ENCODE measurements around the gene SV2B.

The SV2B gene

DNA sequence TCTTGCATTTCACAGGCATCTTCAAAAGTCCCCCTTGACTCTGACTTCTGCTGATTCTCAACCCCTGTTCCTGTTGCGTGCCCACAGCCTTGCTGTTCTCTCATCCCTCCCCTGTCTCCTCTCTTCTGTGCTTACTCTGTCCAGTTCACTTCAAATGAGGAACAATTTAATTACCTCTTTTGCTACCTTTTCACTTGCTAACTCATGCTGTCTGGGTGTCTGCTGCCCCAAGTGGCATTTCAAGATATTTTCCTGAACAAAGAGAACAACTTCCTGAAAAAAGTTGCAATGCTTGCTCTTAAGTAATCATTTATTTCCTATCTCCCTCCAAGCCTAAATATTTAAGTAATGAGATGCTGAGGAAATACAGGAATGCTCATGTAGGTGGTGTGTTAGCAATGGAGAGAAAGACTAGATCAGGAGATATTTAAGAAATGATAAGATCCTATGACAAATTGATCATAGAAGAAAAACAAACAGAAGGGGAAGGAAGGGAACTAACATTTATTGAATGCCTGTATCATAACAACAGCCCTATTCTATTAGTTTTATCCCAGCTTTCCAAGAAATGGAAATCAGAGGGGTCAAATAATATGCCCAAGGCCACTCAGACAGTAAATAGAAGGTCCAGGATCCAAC, 42.2 kb downstream of the SV2B start:
- no peak for DNase-seq

DNA sequence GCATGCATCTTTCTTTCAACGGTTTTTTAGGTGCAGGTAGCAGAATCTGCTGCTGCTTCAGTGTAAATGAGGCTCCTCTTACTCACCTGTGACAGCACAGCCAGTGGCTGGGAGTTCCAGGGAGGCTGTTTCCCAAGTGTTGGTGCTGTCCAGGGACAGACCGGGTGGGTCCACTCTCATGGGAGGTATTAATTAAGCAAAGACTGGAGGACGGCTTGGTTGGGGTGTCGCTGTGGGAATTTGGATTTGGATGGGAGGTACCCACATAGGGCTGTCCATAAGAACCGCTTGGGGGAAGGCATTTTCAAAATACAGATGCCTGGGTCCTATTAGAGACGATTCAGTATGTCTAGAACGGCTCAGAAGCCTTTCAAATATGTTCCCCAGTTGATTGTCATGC, 42.9 kb downstream of the SV2B start:
- no peak for DNase-seq

- no peak for DNase-seq
Observed at GRCh38 chr15:91146728-91147127, 46.7 kb downstream of the SV2B start.

- DNase-seq: no peak
Observed at GRCh38 chr15:91148243-91148642, 48.2 kb downstream of the SV2B start.

GRCh38 chr15:91150502-91151160, 50.6 kb downstream of the SV2B start:
- no peak for DNase-seq

DNA sequence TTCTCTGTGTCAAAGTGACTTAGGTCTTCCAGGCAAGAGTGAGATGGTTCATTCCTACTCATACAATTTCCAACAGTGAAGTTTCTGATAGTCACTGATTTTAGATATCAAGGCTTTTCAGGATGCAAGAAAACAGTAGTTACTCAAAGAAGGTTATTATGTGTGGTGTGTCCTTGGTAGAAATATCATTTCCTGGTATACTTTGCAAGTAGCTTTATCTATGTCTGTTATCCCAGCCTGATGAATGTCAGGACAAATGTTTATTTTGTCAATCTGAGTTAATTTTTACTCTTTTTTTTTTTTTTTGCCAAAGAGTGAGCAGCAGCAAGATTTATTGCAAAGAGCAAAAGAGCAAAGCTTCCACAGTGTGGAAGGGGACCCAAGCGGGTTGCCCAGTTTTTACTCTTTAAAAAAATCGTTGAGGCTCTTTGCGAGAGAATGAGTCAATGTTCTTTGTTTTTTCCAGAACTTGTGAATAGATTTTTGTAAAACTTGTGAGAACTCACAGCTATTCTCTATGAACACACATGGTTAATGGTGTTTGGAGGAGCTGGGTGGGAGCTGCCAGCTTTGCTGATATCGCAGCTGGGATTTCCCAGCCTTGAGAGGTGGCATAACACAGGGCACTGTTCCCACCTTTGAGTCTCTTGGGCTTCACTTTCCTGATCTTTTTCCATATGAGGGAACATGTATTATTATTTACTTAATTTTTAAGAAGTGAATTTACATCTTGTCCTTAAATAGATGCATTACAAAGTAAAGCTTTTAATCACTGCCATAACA, 51.9 kb downstream of the SV2B start:
- DNase-seq: no peak

DNA sequence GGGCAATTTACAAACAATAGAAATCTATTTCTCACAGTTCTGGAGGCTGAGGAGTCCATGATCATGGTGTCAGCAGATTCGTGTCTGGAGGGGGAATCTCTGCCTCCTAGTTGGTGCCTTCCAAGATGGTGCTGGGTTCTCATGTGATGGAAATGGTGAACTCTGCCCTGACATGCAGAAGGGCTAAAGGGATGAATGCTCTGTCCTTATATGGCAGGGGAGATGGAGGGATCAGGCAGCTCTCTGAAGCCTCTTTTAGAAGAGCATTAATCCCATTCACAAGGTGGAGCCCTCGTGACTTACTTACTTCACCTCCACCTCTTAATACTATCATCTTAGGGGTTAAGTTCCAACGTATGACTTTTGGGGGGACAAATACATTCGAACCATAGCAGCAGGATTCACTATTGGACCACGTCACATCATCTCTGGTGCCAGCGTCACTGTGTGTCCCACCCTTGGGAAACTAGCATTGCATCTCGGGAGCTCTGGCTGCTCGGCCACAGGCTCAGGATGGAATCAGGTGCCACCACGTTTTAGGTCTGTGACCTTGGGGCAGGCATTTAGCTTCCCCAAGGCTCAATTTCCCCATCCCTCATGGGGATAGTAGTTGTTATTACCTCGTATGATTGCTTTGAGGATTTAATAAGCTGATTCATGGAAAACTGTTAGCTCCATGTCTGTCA, 53.0 kb downstream of the SV2B start:
- DNase-seq: no peak

- no peak for DNase-seq
Observed at GRCh38 chr15:91153954-91154353, 53.9 kb downstream of the SV2B start.

- DNase-seq: no peak
Observed at GRCh38 chr15:91156175-91156726, 56.2 kb downstream of the SV2B start.

DNA sequence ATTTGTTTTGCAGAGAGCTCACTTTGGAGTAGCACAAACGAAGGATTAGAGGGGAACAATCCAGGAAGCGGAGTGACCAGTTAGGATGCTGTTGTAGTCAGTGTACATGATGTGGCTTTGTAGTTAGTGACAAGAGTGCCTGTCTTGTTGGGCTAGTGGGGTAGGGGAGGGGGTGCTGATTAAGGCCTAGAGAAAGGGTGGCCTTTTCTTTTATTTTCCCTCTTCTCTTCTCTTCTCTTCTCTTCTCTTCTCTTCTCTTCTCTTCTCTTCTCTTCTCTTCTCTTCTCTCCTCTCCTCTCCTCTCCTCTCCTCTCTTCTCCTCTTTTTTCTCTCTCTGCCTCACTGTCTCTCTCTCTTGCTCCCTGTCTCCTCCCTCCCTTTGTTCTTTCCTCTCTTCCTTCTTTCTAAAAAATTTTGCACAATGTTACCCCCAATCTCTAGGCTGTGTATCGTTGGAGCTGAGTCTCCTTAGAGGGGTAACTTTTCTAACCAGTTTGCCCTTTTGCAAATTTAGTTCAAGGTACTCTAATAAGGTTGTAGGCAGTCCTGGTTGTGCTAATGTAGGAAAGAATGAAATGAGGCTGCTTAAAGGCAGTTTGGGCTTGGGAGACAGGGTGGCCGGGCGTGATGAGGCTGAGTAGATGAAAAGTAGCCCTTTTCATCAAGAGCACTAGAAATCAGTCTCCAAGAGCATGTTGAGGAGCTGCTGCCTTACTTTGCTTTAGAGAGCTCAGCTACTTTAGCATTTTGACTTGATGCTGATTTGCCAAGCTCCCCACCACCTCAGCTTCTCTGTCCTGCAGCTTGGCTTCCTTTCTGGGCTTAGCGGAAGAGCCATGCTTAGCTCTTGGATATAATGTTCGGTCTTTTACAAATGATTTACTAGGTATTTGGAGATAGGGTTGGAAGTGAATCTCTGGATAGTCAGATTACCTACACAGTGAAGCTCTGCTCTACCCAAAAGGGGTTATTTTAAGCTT, 58.6 kb downstream of the SV2B start:
- DNase-seq: no peak

DNA sequence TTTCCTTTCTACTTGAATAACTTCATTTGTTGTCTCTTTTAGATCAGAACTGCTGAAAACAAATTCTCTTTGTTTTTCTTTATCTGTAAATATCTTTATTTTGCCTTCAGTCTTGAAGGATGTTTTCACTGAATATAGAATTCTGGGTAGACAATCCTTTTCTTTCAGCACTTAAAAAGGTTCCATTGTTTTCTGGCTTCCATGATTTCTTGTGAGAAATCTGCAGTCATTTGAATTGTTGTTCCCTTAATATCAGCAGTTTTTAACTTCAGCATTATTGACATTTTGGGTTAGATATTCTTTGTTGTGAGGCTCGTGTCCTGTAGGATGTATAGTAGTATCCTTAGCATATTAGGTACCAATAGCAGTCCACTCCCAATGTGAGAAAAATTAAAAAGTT, 65.8 kb downstream of the SV2B start:
- no peak for DNase-seq

GRCh38 chr15:91168457-91168856, 68.4 kb downstream of the SV2B start:
- no peak for DNase-seq

DNA sequence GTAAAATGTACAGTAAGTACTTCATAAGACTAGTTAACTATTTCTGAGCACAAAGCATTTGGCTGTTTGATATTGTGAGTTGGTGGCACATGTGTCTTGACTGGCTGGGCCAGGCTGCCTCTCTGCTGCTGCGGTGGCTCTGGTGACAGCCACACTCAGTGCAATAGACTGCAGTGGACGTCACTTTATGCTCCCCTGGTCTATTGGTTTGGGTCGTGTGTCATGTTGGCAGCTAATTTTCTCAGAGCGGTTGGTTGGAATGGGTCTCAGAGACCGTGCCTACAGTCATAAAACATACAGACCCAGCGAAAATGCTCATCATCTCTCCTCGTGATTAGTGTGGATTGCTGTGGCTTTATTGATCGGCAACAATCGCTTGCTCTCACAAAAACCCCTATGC, 71.3 kb downstream of the SV2B start:
- DNase-seq: no peak

GRCh38 chr15:91182101-91182500, 82.0 kb downstream of the SV2B start:
- DNase-seq: no peak

DNA sequence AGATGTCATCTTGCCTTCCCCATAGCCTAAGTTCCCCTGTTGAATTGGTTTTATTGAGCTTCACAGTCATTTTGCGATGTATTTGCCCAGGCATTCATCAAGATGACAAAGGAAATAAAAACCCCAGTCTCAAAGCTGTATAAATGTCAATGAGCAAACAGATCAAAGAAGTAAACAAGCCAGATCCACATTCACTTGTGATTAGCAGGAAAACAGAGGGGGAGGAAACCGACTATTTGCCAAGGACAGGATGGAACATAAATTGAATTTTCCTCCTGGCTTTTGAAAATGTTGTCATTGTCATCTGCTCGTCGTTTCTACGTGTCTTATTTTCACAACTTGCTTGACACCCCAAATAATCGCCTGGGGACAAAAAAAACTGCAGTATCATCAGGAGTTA, 83.5 kb downstream of the SV2B start:
- no peak for DNase-seq

- DNase-seq: no peak
Observed at GRCh38 chr15:91184441-91184840, 84.4 kb downstream of the SV2B start.

GRCh38 chr15:91186904-91187656, 87.0 kb downstream of the SV2B start:
- DNase-seq: no peak

GRCh38 chr15:91192285-91192684, 92.2 kb downstream of the SV2B start:
- no peak for DNase-seq

DNA sequence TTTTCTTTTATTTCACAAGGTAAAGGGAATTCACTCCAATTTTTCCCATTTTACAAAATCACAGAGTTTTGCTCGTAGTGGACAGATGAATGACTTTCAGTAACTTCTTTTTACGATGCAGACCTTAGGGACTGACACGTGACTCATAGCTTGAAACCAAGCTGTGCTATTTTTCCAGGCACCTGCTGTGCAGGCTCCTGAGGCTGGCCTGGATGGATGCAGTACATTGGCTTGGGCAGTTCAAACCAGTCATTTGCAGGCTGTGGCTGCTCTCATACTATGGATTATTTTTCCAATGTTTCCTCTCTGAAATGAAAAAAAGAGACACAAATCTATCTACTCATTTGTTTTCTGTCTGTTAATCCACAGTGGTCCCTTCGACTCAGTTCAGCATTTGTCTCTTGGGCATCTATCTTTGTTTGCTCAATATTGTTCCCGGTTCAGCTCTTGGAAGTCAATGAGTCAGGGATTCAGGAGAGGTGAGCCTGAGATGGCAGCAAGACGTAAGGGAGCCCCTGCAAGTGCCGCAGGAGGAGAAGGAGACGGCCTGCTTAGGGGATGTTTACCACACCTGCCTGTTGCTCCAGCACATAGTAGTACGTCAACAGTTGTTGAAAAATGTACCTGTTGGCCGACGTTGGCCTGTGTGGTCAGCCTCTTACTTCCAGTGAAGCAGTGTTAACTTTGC, 92.8 kb downstream of the SV2B start:
- no peak for DNase-seq

GRCh38 chr15:91193378-91193720, 93.3 kb downstream of the SV2B start:
- DNase-seq: no peak

DNA sequence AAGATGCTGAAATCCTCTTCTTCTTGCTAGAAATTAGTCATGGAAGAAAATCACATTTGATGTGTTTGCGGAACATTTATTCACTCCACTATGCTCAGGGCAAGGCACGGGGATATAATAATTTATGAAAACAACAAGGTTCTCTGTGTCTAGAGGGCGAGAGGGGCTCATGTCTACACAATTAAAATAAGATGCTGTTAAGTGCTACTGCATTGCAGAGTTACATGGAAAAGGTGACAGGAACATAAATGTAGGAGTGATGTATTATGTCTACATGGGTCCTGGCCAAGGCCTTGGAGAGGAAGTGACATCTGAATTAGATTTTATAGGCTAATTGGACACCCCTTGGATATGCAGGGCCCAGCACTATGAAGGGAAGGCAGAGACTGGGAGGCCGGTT, 96.1 kb downstream of the SV2B start:
- DNase-seq: no peak
